Measurements from ENCODE around the gene IRF2BPL. TPM values are rescaled to one million over a fixed set of nuclear protein-coding genes. Genes with fewer than 3 reads are reported as not detected.
"Not testable (repeated sequence)": the region's sequence is repeated elsewhere in the genome, so short reads cannot be mapped to it uniquely, and the experiment has no call there.

IRF2BPL gene
- total and polyA plus RNA-seq, 4 donors: 23.7 to 55.0 (median 45.3) TPM

- peaks cover 57% of the 10 kb centered on the region for H3K4me1 ChIP-seq (ENCODE audit: control insufficient read depth, insufficient read depth, low read length)
- WGBS (ENCODE audit: insufficient coverage): 3% methylated on average over 75 of the region's 76 CpGs
Observed at GRCh38 chr14:77026166-77026929, 2.2 kb downstream of the IRF2BPL start.

GRCh38 chr14:77025744-77026165 lies 2.8 kb downstream of the IRF2BPL start:
- H3K4me1 ChIP-seq (ENCODE audit: control insufficient read depth, insufficient read depth, low read length): peaks cover 57% of the 10 kb centered on the region
- H3K9me3 ChIP-seq (ENCODE audit: control insufficient read depth, insufficient read depth, low read length): no peaks in the 10 kb centered on the region
- H3K4me3 ChIP-seq (ENCODE audit: low read depth, low read length): peak overlapping the region; percentile 78
- H3K36me3 ChIP-seq (ENCODE audit: control insufficient read depth, insufficient read depth, low read length): peaks cover 20% of the 10 kb centered on the region
- WGBS (ENCODE audit: insufficient coverage): 4% methylated on average over 42 of the region's 42 CpGs
- H3K27ac ChIP-seq (ENCODE audit: low read depth, low read length): peak overlapping the region; percentile 81
- peak in 2 of 6 donors; percentile 48 to 58 for DNase-seq (ENCODE audit: low read depth in 4 of 6, low spot score in 6 of 6)
- no peaks in the 10 kb centered on the region for H3K27me3 ChIP-seq (ENCODE audit: control insufficient read depth, insufficient read depth, low read length)

More at GRCh38 chr14:77026166-77026929, 2.2 kb downstream of the IRF2BPL start:
- Histone ChIP-seq H3K36me3 (ENCODE audit: control insufficient read depth, insufficient read depth, low read length) (peaks cover 20% of the 10 kb centered on the region), H3K4me3 (ENCODE audit: low read depth, low read length) (peak overlapping the region; percentile 78), H3K9me3 (ENCODE audit: control insufficient read depth, insufficient read depth, low read length) (no peaks in the 10 kb centered on the region), H3K27ac (ENCODE audit: low read depth, low read length) (peak overlapping the region; percentile 100), H3K27me3 (ENCODE audit: control insufficient read depth, insufficient read depth, low read length) (no peaks in the 10 kb centered on the region)
- DNase-seq (ENCODE audit: low read depth in 4 of 6, low spot score in 6 of 6): peak in 2 of 6 donors; percentile 68 to 70

- WGBS (ENCODE audit: insufficient coverage): 12% methylated on average over 12 of the region's 16 CpGs
- H3K27me3 ChIP-seq (ENCODE audit: control insufficient read depth, insufficient read depth, low read length): no peaks in the 10 kb centered on the region
Observed at GRCh38 chr14:77024171-77024691, 4.3 kb downstream of the IRF2BPL start.

DNA sequence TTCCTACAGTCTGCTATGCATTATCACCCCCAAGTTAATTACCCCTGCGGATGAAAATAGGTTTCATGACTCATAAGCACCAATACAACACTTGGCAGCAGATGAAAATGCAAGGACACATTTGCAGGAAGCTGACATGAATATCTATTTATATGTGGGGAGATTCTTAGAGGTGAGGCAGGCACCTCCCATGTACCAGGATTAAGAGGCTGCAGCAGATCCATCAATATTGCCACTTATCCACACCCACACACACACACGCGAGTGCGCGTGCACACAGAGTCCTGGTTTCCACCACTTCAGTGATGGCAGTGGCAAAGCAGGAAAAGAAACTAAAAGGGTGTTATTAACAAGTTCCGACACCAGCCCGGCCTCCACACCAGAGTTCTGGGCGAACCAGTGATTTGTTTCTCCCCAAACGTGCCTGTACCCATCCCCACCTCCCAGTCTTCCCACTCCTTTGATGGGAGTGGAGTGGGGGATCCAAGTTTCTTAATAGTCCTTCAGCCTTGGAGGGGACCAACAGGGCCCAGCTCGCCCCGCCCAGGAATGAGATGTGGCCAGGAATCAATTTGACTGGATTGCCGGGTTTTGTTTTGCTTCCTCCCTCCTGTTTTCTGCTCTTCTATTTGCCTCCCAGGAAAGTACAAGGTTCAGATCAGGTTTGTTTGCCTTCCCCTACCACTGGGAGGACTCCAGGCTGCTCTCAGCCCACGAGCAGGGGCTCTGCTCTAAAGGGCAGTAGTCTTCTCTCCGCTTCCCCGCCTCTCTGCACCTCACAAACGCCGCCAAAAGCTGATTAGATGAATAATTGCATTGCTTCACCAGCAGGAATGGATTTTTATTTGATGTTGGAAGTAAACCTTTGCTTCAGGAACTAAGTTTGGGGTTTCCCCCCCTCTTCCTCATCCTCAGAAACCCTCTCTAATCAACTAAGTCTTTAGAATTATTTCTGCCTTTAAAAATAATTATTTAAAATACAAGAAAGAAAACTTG lies 5.2 kb downstream of the IRF2BPL start:
- Histone ChIP-seq H3K4me3 (ENCODE audit: low read depth, low read length) (peak overlapping the region; percentile 78), H3K27ac (ENCODE audit: low read depth, low read length) (peak overlapping the region; percentile 75), H3K27me3 (ENCODE audit: control insufficient read depth, insufficient read depth, low read length) (no peaks in the 10 kb centered on the region), H3K36me3 (ENCODE audit: control insufficient read depth, insufficient read depth, low read length) (peaks cover 20% of the 10 kb centered on the region), H3K9me3 (ENCODE audit: control insufficient read depth, insufficient read depth, low read length) (no peaks in the 10 kb centered on the region), H3K4me1 (ENCODE audit: control insufficient read depth, insufficient read depth, low read length) (peaks cover 41% of the 10 kb centered on the region)
- peak in 2 of 6 donors; percentile 80 to 83 for DNase-seq (ENCODE audit: low read depth in 4 of 6, low spot score in 6 of 6)
- 49% methylated on average over 8 of the region's 17 CpGs for WGBS (ENCODE audit: insufficient coverage)

More at GRCh38 chr14:77024171-77024691, 4.3 kb downstream of the IRF2BPL start:
- Histone ChIP-seq H3K4me3 (ENCODE audit: low read depth, low read length) (peak overlapping the region; percentile 78), H3K27ac (ENCODE audit: low read depth, low read length) (peak overlapping the region; percentile 75), H3K9me3 (ENCODE audit: control insufficient read depth, insufficient read depth, low read length) (no peaks in the 10 kb centered on the region), H3K4me1 (ENCODE audit: control insufficient read depth, insufficient read depth, low read length) (peaks cover 46% of the 10 kb centered on the region), H3K36me3 (ENCODE audit: control insufficient read depth, insufficient read depth, low read length) (peaks cover 20% of the 10 kb centered on the region)
- DNase-seq (ENCODE audit: low read depth in 4 of 6, low spot score in 6 of 6): peak in 2 of 6 donors; percentile 79 to 87

DNA sequence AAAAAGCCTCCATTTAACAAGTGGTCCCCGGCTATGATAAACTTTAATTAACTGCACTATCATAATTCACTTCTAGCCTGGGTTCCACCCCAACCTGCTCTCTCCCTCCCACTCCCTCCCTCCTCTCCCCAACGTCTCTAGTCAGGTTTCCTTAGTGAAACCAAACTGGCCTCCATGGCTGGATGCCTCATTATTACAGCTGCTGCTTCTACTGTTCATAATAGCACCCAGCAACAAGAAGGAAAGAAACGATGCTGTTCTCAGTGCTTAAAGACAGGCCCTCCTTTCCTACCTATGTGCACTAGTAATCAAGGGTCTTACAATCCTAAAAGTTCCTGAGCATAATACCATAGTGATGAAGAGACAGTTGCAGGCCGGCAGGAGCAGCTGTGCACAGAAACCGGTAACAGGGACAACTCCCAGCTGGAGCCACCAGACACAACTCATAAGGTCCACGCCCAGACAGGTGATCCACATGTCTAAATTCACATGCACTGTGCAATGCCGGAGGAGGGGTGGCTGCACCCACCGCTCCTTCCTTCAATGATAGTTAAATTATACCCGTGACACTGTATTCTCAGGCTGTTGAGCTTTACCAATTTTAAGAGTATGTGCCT lies 6.2 kb downstream of the IRF2BPL start:
- WGBS (ENCODE audit: insufficient coverage): 39% methylated on average over 5 of the region's 9 CpGs
- DNase-seq (ENCODE audit: low read depth in 4 of 6, low spot score in 6 of 6): peak in 2 of 6 donors; percentile 28 to 53
- H3K27ac ChIP-seq (ENCODE audit: low read depth, low read length): peak overlapping the region; percentile 75
- no peaks in the 10 kb centered on the region for H3K9me3 ChIP-seq (ENCODE audit: control insufficient read depth, insufficient read depth, low read length)
- peak overlapping the region; percentile 78 for H3K4me3 ChIP-seq (ENCODE audit: low read depth, low read length)
- peaks cover 37% of the 10 kb centered on the region for H3K4me1 ChIP-seq (ENCODE audit: control insufficient read depth, insufficient read depth, low read length)
- H3K36me3 ChIP-seq (ENCODE audit: control insufficient read depth, insufficient read depth, low read length): peaks cover 20% of the 10 kb centered on the region
- no peaks in the 10 kb centered on the region for H3K27me3 ChIP-seq (ENCODE audit: control insufficient read depth, insufficient read depth, low read length)

GRCh38 chr14:77021424-77021823 lies 7.1 kb downstream of the IRF2BPL start:
- peaks cover 16% of the 10 kb centered on the region for H3K36me3 ChIP-seq (ENCODE audit: control insufficient read depth, insufficient read depth, low read length)
- H3K27me3 ChIP-seq (ENCODE audit: control insufficient read depth, insufficient read depth, low read length); DNase-seq (ENCODE audit: low read depth in 4 of 6, low spot score in 6 of 6); H3K9me3 ChIP-seq (ENCODE audit: control insufficient read depth, insufficient read depth, low read length); H3K27ac ChIP-seq (ENCODE audit: low read depth, low read length); H3K4me3 ChIP-seq (ENCODE audit: low read depth, low read length): not testable (repeated sequence)
- peaks cover 31% of the 10 kb centered on the region for H3K4me1 ChIP-seq (ENCODE audit: control insufficient read depth, insufficient read depth, low read length)
- 83% methylated on average over 4 of the region's 11 CpGs for WGBS (ENCODE audit: insufficient coverage)

DNA sequence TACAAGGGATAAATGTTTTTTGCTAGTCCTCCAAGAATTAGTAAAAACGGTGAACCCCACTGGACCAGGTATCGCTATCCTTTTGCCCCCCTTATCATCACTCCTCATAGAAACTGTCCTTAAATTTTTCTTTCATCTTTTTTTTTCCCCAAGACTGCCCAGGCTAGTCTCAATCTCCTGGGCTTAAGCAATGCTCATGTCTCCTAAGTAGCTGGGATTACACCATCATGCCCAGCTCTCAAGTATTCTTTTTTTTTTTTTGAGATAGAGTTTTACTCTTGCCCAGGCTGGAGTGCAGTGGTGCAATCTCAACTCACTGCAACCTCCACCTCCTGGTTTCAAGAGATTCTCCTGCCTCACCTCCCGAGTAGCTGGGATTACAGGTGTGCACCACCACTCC lies 9.7 kb downstream of the IRF2BPL start:
- H3K4me1 ChIP-seq (ENCODE audit: control insufficient read depth, insufficient read depth, low read length): peaks cover 27% of the 10 kb centered on the region
- no peak overlapping the region for H3K4me3 ChIP-seq (ENCODE audit: low read depth, low read length)
- WGBS (ENCODE audit: insufficient coverage): 100% methylated on average over 2 of the region's 3 CpGs
- DNase-seq (ENCODE audit: low read depth in 4 of 6, low spot score in 6 of 6): no peak
- no peaks in the 10 kb centered on the region for H3K36me3 ChIP-seq (ENCODE audit: control insufficient read depth, insufficient read depth, low read length)
- H3K27me3 ChIP-seq (ENCODE audit: control insufficient read depth, insufficient read depth, low read length): no peaks in the 10 kb centered on the region
- H3K9me3 ChIP-seq (ENCODE audit: control insufficient read depth, insufficient read depth, low read length): no peaks in the 10 kb centered on the region
- H3K27ac ChIP-seq (ENCODE audit: low read depth, low read length): no peak overlapping the region

GRCh38 chr14:77017666-77018065 lies 10.8 kb downstream of the IRF2BPL start:
- 86% methylated on average over 1 of the region's 2 CpGs for WGBS (ENCODE audit: insufficient coverage)
- no peak overlapping the region for H3K27ac ChIP-seq (ENCODE audit: low read depth, low read length)

DNA sequence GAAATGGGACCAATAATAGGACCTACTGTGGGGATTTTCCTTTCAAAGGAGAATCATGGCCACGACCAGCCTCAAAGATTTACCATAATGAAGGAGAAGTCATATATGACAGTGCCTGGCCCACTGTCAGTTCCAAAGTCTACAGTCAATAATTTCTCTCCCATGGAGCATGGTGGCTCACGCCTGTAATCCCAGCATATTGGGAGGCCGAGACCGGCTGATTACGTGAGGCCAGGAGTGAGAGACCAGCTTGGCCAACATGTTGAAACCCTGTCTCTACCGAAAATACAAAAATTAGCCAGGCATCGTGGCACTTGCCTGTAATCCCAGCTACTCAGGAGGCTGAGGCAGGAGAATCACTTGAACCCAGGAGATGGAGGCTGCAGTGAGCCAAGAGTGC lies 13.8 kb downstream of the IRF2BPL start:
- Histone ChIP-seq H3K27ac (ENCODE audit: low read depth, low read length) (peak overlapping the region; percentile 15), H3K27me3 (ENCODE audit: control insufficient read depth, insufficient read depth, low read length) (no peaks in the 10 kb centered on the region), H3K4me1 (ENCODE audit: control insufficient read depth, insufficient read depth, low read length) (peaks cover 30% of the 10 kb centered on the region), H3K9me3 (ENCODE audit: control insufficient read depth, insufficient read depth, low read length) (no peaks in the 10 kb centered on the region), H3K4me3 (ENCODE audit: low read depth, low read length) (no peak overlapping the region), H3K36me3 (ENCODE audit: control insufficient read depth, insufficient read depth, low read length) (no peaks in the 10 kb centered on the region)
- DNase-seq (ENCODE audit: low read depth in 4 of 6, low spot score in 6 of 6): no peak
- WGBS (ENCODE audit: insufficient coverage): 93% methylated on average over 6 of the region's 7 CpGs

More at GRCh38 chr14:77017666-77018065, 10.8 kb downstream of the IRF2BPL start:
- H3K4me1 ChIP-seq (ENCODE audit: control insufficient read depth, insufficient read depth, low read length): peaks cover 30% of the 10 kb centered on the region
- no peaks in the 10 kb centered on the region for H3K9me3 ChIP-seq (ENCODE audit: control insufficient read depth, insufficient read depth, low read length)
- no peak overlapping the region for H3K4me3 ChIP-seq (ENCODE audit: low read depth, low read length)
- H3K36me3 ChIP-seq (ENCODE audit: control insufficient read depth, insufficient read depth, low read length): no peaks in the 10 kb centered on the region
- no peak for DNase-seq (ENCODE audit: low read depth in 4 of 6, low spot score in 6 of 6)
- H3K27me3 ChIP-seq (ENCODE audit: control insufficient read depth, insufficient read depth, low read length): no peaks in the 10 kb centered on the region

Measured in spinal cord (tissue), 10 donors.